Thymus (tissue), 11 donors: ENCODE measurements around the gene SPINT2. TPM values are rescaled to one million over a fixed set of nuclear protein-coding genes. Genes with fewer than 3 reads are reported as not detected.

ENCODE experiments used
- DNase-seq, 9 donors: peaks; one replicate each; pipeline ENCODE4 v3.0.0-alpha.2; 2013; ENCODE audit warnings: low spot score in 9 of 9, low read depth in 6 of 9, missing footprints in 1 of 9
- H3K27ac ChIP-seq, 2 donors: one replicate each; pipeline ENCODE4 v1.5.1; 2013; ENCODE audit warnings: control low read depth in 1 of 2, low read depth in 1 of 2, low read length in 1 of 2, mild to moderate bottlenecking in 1 of 2, moderate library complexity in 1 of 2
- H3K27me3 ChIP-seq, 2 donors: one replicate each; pipeline ENCODE4 v1.5.1; 2013; ENCODE audit warnings: low read length in 1 of 2; ENCODE audit not compliant: control insufficient read depth in 2 of 2, insufficient read depth in 1 of 2
- H3K36me3 ChIP-seq, 2 donors: one replicate each; pipeline ENCODE4 v1.5.1; 2013; ENCODE audit warnings: low read length in 1 of 2, mild to moderate bottlenecking in 1 of 2, moderate library complexity in 1 of 2; ENCODE audit not compliant: control insufficient read depth in 2 of 2, insufficient read depth in 2 of 2
- H3K4me1 ChIP-seq, 2 donors: one replicate each; pipeline ENCODE4 v1.5.1; 2013; ENCODE audit warnings: low read length in 2 of 2; ENCODE audit not compliant: control insufficient read depth in 2 of 2, insufficient read depth in 2 of 2
- H3K4me3 ChIP-seq, 2 donors: one replicate each; pipeline ENCODE4 v1.5.1; 2013; ENCODE audit warnings: low read length in 2 of 2, control low read depth in 1 of 2, mild to moderate bottlenecking in 1 of 2
- H3K9me3 ChIP-seq, 2 donors: one replicate each; pipeline ENCODE4 v1.5.1; 2013; ENCODE audit warnings: low read length in 1 of 2, mild to moderate bottlenecking in 1 of 2; ENCODE audit not compliant: control insufficient read depth in 2 of 2, insufficient read depth in 1 of 2
- WGBS: extraction: QIAGEN DNeasy Blood & Tissue Kit; methylation state at CpG from one replicate; pipeline ENCODE4 v1.1.7; 2013; 5-methylcytosine and 5-hydroxymethylcytosine counted together
- polyA plus RNA-seq: library from polyadenylated mRNA; stranded (reverse); fragments of 200-250 nt; gene quantifications from one replicate; pipeline ENCODE4 v1.2.3, GENCODE V29; 2013
- total RNA-seq: library from RNA; stranded (reverse); fragments of 120-200 nt; gene quantifications from one replicate; pipeline ENCODE4 v1.2.4, GENCODE V29; 2013
- donor health status: healthy.

The SPINT2 gene
- total and polyA plus RNA-seq, 2 donors = 107 to 253 TPM

DNA sequence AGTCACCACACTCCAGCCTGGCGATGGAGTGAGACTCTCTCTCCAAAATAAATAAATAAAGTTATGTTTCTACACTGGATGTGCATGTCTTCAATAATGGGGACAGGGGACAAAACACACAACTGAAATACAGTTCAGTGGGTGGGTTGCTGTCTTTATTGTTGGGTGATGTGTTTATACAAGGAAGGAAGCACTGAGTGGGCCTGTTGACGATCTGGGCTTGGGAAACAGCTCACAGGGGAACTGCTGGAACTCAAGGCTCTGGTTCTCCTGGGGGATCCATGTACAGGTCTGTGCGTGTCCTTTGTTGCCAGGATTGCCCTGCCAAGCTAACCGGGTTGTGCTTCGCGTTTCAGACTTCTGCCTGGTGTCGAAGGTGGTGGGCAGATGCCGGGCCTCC is 18.9 kb downstream of the SPINT2 start:
- 92% methylated on average over 8 of the region's 8 CpGs for WGBS
- no peak overlapping the region for H3K4me3 ChIP-seq
- H3K27me3 ChIP-seq = no peaks in the 10 kb centered on the region
- H3K9me3 ChIP-seq = no peaks in the 10 kb centered on the region
- no peak overlapping the region for H3K27ac ChIP-seq
- H3K4me1 ChIP-seq = peaks cover 0 to 12% of the 10 kb centered on the region in 2 donors
- no peak for DNase-seq
- peaks cover 0 to 2% of the 10 kb centered on the region in 2 donors for H3K36me3 ChIP-seq

DNA sequence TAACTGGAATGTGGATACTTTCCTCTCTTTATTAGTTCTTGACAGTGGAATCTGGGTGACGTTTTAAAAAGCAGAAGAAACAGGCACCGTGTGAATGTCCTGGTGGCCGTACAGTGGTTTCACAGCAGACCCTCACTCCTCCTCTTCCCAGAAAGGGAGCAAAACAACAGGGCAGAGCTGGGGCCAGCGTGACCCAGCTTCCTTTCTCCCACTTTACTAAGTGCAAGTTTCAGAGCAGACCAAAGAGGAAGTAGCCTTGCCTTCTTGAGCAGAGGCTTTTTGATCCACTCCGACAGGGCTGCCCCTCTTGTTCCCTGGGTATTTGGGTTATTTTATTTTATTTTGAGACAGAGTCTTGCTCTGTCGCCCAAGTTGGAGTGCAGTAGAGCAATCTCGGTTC is 20.0 kb downstream of the SPINT2 start:
- no peaks in the 10 kb centered on the region for H3K27me3 ChIP-seq
- H3K27ac ChIP-seq = no peak overlapping the region
- H3K36me3 ChIP-seq = peaks cover under 1 to 10% of the 10 kb centered on the region in 2 donors
- H3K4me3 ChIP-seq = no peak overlapping the region
- no peaks in the 10 kb centered on the region for H3K9me3 ChIP-seq
- no peak for DNase-seq
- 49% methylated on average over 7 of the region's 7 CpGs for WGBS
- H3K4me1 ChIP-seq = peaks cover 0 to 12% of the 10 kb centered on the region in 2 donors

DNA sequence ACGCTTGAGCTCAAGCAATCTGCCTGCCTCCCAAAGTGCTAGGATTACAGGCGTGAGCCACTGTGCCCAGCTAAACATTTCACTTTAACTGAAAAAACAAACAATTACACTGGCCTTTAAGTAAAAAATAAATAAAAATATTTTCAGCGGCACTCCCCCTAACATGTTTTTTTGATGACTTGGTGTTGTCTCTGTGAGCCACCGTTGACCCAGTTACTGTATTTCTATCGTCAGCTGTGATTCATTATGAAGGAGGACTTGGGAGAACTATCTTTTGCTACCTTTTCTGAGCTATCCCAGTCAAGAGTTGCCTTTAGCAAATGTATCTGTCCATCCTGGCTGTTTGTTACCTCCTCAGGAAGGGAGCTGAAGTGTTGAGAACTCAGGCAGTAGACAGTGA is 21.2 kb downstream of the SPINT2 start:
- Histone ChIP-seq H3K27ac (no peak overlapping the region), H3K9me3 (no peaks in the 10 kb centered on the region), H3K4me1 (peaks cover 0 to 11% of the 10 kb centered on the region in 2 donors), H3K4me3 (no peak overlapping the region), H3K27me3 (no peaks in the 10 kb centered on the region), H3K36me3 (peaks cover 10 to 21% of the 10 kb centered on the region in 2 donors)
- WGBS = 97% methylated on average over 5 of the region's 5 CpGs
- DNase-seq = no peak

DNA sequence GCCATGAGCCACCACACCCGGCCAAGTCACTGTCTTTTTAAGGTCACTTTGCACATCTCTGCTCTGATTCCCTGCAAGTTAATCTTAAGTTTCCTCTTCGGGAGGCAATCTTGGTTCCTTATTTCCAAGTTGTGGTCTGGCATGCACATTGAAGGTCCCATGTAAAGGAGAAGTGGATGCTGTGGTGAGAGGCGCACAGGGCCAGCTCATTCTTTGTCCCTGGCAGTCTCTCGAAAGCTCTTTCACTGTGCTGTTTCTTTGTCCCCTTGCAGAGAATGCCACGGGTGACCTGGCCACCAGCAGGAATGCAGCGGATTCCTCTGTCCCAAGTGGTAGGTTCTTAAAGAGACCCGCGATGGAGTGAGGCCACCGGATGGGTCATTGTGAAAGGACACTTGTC is 23.2 kb downstream of the SPINT2 start:
- Histone ChIP-seq H3K27me3 (no peaks in the 10 kb centered on the region), H3K4me3 (no peak overlapping the region), H3K4me1 (peaks cover 0 to 3% of the 10 kb centered on the region in 2 donors), H3K36me3 (peaks cover 14 to 25% of the 10 kb centered on the region in 2 donors), H3K9me3 (no peaks in the 10 kb centered on the region), H3K27ac (no peak overlapping the region)
- peak in 1 of 9 donors; percentile 21 for DNase-seq
- WGBS = 88% methylated on average over 9 of the region's 9 CpGs

DNA sequence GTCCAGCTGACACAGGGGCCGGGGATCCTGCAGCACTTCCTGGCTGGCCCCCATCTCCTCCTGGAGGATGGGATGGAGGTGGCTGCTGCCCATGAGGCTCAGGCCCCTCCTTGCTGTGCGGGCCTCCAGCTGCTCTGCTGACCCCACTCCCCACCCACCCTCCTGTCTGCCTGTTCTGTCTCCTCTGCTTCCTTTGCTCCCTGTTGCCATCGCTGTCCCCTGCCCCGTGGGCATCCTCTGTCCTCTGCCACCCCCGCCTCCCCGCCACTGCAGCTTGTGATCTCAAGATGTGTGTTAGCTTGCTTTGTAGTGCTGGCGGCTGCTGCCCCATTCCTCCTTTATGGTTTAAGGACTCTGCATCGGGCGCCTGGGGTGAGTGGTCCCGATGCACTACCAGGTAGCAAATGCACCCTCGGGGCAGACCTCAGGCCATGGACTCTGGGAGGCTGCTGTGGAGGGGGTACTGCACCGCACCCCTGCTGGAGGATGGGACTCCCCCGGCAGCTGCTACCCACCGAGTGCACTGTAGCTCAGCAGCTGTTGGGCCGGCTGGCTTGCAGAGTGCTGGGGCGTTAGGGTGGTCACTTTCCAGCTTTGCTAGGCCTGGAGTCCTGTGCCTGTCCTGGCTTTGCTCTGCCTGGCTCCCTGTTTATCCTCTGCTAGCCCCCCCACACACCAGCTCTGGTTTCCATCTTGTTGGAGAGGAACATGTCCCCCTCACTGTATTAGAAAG is 23.9 kb downstream of the SPINT2 start:
- no peak overlapping the region for H3K27ac ChIP-seq
- H3K4me3 ChIP-seq = no peak overlapping the region
- H3K27me3 ChIP-seq = no peaks in the 10 kb centered on the region
- no peaks in the 10 kb centered on the region for H3K9me3 ChIP-seq
- WGBS = 96% methylated on average over 16 of the region's 16 CpGs
- DNase-seq = no peak
- peaks cover 17 to 25% of the 10 kb centered on the region in 2 donors for H3K36me3 ChIP-seq
- H3K4me1 ChIP-seq = no peaks in the 10 kb centered on the region

DNA sequence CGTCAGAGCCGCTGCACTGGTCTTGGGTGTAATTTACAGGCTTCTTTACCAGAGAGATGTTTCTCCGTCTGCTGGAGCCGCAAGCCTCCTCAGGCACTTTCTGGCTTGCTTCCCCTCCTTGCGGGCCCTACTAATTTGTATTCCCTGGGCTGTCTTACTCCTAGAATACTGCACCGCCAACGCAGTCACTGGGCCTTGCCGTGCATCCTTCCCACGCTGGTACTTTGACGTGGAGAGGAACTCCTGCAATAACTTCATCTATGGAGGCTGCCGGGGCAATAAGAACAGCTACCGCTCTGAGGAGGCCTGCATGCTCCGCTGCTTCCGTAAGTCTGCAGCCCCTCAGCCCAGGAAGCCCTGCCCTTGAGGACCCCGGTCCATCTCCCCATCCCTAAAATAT is 25.6 kb downstream of the SPINT2 start:
- no peak for DNase-seq
- H3K4me1 ChIP-seq = no peaks in the 10 kb centered on the region
- no peak overlapping the region for H3K27ac ChIP-seq
- peaks cover 17 to 25% of the 10 kb centered on the region in 2 donors for H3K36me3 ChIP-seq
- H3K4me3 ChIP-seq = no peak overlapping the region
- 99% methylated on average over 15 of the region's 15 CpGs for WGBS
- H3K27me3 ChIP-seq = no peaks in the 10 kb centered on the region
- no peaks in the 10 kb centered on the region for H3K9me3 ChIP-seq

DNA sequence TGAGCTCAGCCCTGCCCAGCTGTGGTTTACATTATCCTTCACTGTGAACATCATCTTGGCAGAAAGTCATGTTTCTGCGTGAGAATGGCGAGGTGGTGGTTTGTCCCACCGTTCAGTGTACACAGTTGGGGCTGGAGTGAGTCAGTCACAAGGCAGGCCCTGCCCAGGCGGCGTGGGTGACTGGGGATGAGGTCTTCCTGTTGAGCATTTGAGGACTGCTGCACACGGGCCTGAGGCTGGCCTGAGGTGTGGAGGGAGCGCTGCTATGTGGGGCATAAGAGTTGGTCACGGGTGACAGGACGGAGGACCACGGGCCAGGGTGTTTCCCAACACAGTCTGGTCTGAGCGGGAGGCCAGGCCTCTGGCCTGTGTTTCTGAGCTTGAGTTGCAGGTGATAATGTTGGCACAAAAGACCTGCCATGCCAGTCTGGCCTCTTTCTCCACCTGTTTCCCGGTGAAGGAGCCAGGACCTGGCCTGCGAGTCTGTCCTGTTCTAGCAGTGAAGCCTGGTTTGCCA is 26.3 kb downstream of the SPINT2 start:
- H3K27ac ChIP-seq = no peak overlapping the region
- 96% methylated on average over 13 of the region's 13 CpGs for WGBS

DNA sequence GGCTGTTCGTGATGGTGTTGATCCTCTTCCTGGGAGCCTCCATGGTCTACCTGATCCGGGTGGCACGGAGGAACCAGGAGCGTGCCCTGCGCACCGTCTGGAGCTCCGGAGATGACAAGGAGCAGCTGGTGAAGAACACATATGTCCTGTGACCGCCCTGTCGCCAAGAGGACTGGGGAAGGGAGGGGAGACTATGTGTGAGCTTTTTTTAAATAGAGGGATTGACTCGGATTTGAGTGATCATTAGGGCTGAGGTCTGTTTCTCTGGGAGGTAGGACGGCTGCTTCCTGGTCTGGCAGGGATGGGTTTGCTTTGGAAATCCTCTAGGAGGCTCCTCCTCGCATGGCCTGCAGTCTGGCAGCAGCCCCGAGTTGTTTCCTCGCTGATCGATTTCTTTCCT is 27.5 kb downstream of the SPINT2 start:
- Histone ChIP-seq H3K4me1 (peaks cover 0 to 3% of the 10 kb centered on the region in 2 donors), H3K4me3 (no peak overlapping the region), H3K9me3 (no peaks in the 10 kb centered on the region), H3K27ac (no peak overlapping the region), H3K27me3 (no peaks in the 10 kb centered on the region), H3K36me3 (peaks cover 17 to 23% of the 10 kb centered on the region in 2 donors)
- no peak for DNase-seq
- 95% methylated on average over 15 of the region's 15 CpGs for WGBS

More for the DNA sequence above, 26.3 kb downstream of the SPINT2 start:
- no peaks in the 10 kb centered on the region for H3K27me3 ChIP-seq
- H3K9me3 ChIP-seq = no peaks in the 10 kb centered on the region
- peaks cover 17 to 23% of the 10 kb centered on the region in 2 donors for H3K36me3 ChIP-seq
- H3K4me3 ChIP-seq = no peak overlapping the region
- DNase-seq = no peak
- H3K4me1 ChIP-seq = peaks cover 0 to 2% of the 10 kb centered on the region in 2 donors

DNA sequence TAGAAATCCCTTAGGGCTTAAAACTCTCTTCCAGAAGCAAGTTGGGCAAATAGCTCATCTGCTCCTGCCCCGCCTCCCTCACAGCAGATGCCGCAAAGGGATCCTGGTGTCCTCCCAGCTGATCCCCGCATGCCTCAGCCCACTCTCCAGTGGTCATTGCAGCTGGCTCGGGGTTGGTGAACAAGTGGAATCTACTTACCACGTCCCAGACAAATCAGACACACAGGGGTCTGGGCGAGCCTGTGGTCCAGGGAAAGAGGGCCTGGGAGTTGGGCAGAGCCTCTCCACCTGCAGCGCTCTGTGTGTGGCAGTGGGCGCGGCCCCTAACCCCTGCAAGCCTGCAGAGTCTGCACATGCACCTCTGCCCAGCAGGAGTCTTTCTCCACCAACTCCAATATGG is 28.9 kb downstream of the SPINT2 start:
- Histone ChIP-seq H3K36me3 (peaks cover 17 to 23% of the 10 kb centered on the region in 2 donors), H3K4me3 (no peak overlapping the region), H3K9me3 (no peaks in the 10 kb centered on the region), H3K4me1 (peaks cover 0 to 3% of the 10 kb centered on the region in 2 donors), H3K27ac (no peak overlapping the region), H3K27me3 (no peaks in the 10 kb centered on the region)
- 97% methylated on average over 9 of the region's 9 CpGs for whole genome bisulfite sequencing
- no peak for DNase-seq
